NCI-H2107 treated with DMSO at 0.1 percent for 48 hours (cell line): Measurements from ENCODE around the gene GRIK5.

Source experiments
- DNase-seq: peaks from one replicate; lab custom pipeline; 2025; ENCODE audit not compliant: unreplicated experiment; lab: John Stamatoyannopoulos, UW

Gene GRIK5

DNA sequence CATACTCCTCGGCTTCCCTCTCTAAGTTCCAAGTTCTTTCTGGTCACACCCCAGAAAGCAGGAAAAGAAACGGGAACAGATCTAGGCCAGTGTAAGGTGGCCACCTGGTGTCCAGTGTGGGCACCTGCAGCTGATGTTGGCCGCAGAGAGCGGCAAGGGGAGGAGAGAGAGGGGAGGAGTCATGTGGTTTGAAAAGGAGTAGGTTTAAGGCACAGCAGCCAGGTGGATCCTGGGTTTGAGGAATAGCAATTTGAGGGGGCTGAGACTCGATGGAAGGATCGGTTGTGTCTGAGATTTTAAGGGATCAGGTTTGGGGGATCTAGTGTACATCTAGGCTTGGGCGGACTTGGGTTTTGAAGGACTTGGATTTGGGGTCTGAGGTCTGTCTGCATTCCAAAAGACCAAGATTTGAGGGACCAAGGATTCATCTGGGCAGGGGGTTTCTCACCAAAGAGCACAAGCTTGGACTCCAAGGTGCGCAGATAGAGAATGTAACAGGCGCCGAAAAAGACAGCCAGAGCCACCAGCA lies 112.1 kb downstream of the GRIK5 start:
- DNase-seq, result peak; percentile 88

DNA sequence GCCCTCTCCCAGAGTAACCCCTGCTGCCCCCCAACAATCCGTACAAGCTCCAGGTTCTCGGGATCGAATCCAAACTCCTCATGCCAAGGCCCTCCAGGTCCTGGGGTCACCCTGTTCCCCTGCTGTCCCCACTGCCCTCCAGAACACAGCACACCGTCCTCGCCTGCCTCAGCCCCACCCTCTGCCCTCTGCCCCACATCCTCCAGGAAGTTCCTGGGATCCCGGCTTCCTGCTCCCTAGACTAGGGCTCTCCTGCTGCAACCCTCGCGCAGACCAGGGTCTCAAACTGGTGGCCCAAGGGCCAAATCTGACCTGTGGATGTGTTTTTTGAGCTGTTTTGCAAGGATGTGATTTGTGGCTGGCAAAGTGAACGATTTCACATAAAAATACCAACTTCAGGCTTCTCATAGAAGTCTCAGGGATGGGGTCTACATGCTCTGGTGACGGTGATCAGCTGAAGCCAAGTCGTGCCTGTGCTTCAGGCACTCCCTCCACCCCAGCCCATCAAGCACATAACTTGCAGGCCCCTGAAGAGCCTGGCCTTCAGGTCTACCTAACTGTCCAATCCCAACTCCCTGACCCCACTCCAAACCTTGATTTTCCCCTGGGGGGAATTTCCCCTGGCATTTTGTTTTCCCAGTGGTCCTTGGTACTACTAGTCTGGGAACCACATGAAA lies 112.7 kb downstream of the GRIK5 start:
- no peak for DNase-seq

DNA sequence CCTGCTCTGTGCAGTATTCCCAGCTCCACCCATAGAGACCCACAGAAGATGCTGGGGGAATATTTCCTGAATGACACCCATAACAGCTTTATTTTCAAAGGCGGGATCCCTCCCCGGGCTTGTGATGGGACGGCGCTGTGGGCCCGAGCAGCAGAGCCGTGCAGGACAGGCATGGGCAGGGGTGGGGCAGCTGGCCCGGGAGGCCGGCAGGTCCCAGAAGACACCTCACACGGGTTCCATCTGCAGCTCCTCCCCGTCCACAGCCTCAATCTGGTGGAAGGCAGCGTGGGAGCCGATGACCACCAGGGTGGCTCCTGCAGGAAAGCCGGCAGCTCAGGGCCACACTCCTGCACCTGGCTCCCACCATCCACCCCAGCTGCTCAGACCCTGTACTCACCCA lies 113.4 kb downstream of the GRIK5 start:
- no peak for DNase-seq

DNA sequence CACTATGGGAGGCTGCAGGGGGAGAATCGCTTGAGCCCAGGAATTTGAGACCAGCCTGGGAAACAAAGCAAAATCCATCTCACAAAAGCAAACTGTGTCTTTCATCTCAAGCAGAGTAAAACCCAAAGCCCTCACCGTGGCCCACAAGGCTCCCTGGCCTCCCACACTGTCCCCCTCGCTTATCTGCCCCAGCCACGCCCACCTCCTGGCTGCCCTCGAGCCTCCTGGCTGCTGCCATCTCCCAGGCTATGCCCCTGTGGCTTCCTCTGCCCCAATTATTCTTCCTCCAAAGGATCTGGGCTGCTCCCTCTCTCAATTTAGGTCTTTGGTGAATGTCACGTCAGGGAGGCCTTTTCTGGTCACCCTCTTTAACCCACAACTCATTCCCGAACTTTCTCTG lies 114.5 kb downstream of the GRIK5 start:
- no peak for DNase-seq

DNA sequence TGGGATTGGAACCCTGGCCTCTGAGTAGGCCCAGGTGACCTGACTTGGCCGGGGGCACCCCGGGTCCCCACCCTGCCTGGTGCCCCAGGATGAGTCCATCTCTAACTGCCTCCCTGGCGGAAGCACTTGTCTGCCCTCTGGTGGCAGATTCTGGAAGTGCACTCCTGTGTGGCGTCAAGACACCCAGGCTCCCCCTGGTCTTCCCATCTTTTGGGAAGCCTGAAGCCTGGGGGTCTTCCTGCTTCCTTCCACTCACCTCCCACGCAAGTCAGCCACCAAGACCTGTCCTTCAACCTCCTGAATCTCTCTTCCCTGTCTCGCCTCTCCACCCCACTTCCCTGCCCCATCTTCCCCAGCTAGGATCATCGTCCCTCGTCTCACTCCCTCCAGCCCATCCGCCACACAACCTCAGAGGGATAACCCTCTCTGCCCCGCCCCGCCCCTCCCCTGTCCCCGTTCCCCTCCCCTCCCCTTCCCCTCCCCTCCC lies 118.3 kb downstream of the GRIK5 start:
- DNase-seq, result no peak
